C4-2B (cell line): ENCODE results near the gene TEKTIP1.

Source experiments
- ZFX ChIP-seq: fragments of 450-650 bp; IDR thresholded peaks from 2 replicates; pipeline ENCODE4 v1.6.1; 2017
- TF ChIP-seq, protein P1 (sequence below): fragments of 450-650 bp; conservative IDR thresholded peaks from 2 replicates; pipeline ENCODE4 v1.5.1; 2017; ENCODE audit warnings: mild to moderate bottlenecking

DNA sequence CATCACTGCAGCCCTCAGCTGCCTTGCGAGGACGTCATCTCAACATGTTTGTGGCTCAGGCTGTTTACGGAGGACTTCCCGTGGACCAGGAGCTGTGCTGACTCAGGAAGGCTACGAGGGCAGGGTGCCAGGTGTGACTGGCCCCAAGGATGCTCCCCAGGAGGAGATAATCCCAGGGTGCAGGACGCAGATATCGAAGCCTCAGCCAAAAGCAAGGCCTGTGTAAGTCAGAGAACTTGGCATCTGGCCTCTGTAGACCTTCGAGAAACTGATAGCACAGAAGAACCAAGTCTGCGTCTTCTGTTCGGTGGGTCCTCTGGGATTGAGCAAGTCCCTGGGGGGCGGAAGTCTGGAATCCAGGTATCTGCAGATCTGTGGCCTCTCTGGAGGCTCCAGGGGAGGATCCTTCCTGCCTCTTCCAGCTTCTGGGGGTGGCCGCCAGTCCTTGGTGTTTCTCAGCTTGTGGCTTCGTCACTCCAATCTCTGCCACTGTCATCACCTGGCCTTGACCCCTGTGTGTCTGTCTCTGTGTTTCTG is 35.9 kb upstream of the TEKTIP1 start:
- TF ChIP-seq, protein P1, sequence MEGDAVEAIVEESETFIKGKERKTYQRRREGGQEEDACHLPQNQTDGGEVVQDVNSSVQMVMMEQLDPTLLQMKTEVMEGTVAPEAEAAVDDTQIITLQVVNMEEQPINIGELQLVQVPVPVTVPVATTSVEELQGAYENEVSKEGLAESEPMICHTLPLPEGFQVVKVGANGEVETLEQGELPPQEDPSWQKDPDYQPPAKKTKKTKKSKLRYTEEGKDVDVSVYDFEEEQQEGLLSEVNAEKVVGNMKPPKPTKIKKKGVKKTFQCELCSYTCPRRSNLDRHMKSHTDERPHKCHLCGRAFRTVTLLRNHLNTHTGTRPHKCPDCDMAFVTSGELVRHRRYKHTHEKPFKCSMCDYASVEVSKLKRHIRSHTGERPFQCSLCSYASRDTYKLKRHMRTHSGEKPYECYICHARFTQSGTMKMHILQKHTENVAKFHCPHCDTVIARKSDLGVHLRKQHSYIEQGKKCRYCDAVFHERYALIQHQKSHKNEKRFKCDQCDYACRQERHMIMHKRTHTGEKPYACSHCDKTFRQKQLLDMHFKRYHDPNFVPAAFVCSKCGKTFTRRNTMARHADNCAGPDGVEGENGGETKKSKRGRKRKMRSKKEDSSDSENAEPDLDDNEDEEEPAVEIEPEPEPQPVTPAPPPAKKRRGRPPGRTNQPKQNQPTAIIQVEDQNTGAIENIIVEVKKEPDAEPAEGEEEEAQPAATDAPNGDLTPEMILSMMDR: no peak
- no peak for TF ChIP-seq ZFX
